NCI-H2107 (cell line): Measurements from ENCODE around the gene RTP2.

Experiments used
- DNase-seq: peaks from one replicate; lab custom pipeline; 2025; lab: John Stamatoyannopoulos, UW

RTP2 gene, protein sequence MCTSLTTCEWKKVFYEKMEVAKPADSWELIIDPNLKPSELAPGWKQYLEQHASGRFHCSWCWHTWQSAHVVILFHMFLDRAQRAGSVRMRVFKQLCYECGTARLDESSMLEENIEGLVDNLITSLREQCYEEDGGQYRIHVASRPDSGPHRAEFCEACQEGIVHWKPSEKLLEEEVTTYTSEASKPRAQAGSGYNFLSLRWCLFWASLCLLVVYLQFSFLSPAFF

GRCh38 chr3:187702507-187703033, at the start of gene RTP2:
TSS of gene RTP2 (minus strand) at chr3:187702557. CDS start at chr3:187702128, 429 bp downstream.
- no peak for DNase-seq

- DNase-seq, result peak; percentile 59
Measured at GRCh38 chr3:187750513-187751123, 48.3 kb upstream of the RTP2 start.

DNA sequence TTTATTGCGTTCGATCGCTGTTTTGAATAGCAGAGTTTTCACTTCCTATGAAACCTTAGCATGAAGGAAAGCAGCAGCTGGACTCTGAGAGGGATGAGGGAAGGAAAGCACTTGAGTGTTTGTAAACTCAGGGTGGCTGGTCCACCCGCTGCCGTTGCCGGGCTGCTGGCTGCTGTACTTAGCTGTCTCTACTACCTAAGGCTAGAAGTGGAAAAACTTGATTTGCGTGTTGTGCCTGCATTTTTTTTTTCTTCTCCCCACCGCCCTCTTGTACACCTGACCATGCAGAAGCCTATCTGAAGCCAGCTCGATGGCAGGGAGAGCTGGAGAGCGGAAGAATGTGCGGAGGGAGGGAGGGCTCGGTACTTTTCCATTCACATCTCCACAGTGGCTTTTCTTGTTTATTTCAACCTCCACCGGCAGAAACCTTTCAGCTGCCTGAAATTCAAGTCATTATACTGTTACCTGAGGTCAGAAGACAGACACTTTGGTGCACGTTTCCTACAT, 47.7 kb upstream of the RTP2 start:
- peak; percentile 53 for DNase-seq

DNA sequence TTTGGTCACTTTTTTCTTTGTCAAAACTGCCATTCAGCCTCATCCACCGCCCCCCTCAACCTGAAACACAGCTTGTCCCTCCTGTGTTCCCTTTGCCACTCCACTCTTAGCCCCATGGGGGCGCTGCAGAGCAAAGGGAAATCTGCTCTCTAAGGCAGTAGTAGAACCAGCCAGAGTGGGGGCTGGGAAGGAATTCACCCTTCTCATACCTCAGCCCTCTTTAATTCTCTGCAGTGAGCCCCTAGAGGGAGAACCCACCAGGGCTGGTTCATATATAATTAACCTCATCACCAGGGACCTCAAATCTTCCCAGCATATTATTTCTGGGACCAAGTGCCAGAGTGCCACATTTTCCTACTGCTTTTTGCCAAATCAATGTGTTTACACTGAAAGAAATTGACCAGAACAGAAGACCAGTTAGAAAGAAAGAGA, 45.7 kb upstream of the RTP2 start:
- DNase-seq, result peak; percentile 98

- no peak for DNase-seq
Measured at GRCh38 chr3:187747506-187747905, 45.1 kb upstream of the RTP2 start.

DNA sequence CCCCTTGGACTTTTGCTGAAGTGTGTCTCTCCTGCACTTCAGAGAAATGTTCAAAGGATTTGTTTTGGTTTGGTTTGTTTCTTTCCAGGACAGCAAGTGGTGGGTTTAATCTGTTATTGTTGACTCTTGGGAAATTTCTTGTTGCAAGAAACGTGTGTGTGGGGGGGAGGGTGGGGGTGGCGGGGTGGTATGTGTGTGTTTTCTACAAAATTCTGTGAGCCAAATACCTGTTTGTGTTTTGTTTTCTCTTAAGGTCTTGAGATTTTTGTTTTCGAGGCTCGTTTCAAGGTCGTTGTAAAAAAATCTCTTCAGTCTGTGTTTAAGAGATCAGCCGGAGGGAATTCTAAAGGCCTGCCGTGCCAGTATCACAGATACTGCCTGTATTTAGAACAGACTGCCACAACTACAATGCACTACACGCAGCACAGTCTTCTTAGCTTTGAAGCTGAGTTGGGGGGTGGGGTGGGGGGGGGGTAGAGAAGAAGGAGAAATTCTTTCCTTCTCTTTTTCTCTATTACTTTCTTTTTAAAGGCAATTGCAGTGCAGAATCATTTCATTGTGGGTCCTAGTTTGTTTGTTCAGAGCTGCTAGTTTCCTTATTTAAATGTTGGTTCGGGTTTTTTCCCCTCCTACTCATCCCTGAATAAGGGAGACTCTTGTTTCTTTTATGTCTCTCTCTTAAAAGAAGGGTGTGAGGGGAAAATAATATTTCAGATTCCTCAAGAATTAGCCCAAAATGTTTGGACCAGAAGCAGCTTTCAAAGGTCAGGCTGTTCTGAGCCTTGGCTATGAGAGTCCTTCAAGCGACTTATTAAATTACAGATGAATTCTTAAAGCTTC, 44.3 kb upstream of the RTP2 start:
- DNase-seq, result peak; percentile 32

GRCh38 chr3:187746059-187746441, 43.7 kb upstream of the RTP2 start:
- DNase-seq, result no peak

DNA sequence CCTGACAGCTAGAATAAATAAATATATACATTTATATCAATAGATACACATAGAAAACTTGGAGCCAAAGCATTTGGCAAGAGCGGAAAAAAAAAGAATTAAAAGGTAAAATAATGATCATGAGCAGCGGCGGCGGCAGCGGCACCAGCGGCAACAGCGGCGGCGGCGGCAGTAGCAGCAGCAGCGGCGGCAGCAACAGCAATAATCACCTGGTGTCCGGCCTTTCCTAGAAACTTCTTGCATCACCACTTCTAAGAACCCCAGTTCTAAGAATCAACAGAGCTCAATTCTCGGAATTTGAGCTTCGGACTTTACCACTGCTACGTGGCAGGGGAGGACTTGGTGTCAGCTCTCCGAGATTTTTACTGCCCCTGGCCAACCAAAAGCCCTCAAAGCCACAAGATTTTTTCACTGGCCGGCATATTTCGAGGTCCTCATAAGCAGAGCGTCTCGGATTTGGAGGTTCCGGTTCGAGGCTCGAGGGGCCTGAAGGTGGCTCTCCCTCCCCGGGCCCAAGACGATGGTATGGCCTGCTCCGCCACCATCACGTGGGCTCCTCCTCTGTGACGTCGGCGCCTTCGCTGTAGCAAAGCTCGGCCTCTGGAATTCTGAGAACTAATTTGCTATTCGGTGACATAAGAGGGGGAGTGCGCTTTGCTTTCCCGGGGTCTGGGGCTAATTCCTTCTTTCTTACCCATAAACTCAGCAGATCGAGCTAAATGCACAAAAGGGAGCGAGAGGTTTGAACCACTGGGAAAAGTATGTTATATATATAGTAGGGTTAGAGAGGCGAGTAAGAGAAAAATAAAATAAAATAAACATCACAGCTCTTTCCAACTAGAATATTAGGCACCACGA, 43.1 kb upstream of the RTP2 start, which contains the start of gene BCL6:
Gene BCL6, minus strand, starts transcription at position 268 of the 858 bp plus-strand sequence. CDS start 11,775 bp downstream, outside the sequence.
- DNase-seq, result peak; percentile 97

DNA sequence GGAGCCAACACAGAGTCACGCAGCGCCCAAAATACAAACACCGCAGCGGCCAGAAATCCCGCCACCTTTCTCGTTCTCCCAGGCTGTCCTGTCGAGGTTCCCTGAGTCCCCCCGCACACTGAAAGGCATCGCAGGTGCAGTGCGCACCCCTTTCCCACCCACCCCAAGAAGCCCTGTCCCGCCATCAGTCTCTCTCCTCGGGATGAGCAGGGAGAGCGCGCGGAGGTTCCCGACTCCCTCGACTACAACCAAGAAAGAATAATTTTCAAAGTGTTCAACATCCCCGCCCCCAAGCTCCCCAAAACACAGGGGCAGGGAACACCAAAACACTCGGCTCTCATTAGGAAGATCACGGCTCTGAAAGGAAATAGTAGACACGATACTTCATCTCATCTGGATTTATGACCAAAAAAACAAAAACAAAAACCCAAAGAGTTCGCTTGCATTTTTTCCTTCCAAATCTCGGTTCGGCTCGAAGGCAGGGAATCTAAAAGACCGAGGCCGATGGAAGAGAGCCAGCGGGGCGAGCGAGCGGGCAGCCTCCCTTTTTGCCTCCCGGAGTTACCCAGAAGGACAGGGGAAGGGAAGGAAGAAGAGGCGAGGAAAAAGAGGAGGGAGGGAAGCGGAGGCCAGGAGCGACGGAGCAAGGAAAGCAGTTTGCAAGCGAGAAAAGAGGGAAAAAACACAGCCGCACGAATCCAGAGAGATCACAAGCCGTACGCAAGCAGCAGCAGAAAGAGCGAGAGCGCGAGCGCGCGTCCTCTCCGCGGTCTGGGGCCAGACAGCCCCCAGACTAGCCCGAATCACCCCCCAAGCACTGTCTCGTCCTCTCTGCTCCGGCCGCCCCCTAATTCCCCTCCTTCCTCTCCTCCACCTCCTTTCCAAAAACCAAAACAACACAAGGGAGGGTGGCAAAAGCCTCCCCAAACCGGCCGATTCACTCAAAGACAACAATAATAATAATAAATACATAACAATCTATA, 42.1 kb upstream of the RTP2 start:
- DNase-seq, result peak; percentile 71

DNA sequence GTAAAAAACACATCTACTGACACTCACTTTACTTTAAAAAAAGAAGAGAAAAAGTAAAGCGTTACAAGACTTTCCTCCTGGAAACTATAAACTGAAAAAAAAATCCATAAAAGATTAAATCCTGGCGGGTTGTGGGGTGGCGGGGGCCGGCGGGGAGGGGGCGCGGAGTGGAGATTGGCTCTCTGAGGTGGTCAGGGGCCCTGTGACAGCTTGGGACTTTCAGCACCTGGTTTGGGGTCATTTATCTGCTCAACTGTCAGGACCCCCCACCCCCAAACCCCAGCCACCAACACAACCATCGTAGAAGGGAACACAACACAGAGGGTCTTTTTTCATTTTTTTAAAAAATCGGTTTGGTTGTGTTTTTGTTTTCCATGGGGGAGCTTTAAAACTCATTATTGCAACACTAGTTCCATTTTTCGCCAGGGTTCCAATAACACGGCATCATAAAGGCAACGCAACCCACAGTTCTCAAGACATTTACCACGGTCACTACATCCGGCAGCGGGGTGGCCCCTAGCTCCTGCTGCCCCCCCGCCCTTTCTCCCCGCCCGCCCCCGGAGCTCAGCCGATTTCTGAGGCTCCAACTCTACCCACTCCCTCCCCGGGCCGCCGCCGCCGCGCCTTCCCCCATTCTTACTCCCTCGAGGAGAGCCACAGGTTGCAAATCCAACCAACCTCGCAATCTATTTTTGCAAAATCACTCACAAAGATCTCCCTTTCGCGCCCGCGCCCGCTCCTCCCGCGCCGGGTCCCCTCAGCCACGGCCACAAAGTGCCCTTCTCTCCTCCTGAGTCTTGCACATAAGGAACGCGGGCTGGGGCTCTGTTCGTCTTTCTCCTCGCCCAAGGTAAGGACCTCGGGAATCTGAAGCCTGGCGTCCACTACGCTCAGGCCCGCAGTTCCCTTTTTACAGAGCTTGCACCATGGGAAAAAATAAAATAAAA, 41.1 kb upstream of the RTP2 start:
- no peak for DNase-seq

- DNase-seq, result no peak
Measured at GRCh38 chr3:187742351-187743171, 40.2 kb upstream of the RTP2 start.

- DNase-seq, result peak; percentile 78
Measured at GRCh38 chr3:187741403-187742350, 39.3 kb upstream of the RTP2 start.

- peak; percentile 83 for DNase-seq
Measured at GRCh38 chr3:187740421-187741399, 38.4 kb upstream of the RTP2 start.

GRCh38 chr3:187739561-187740332, 37.4 kb upstream of the RTP2 start:
- DNase-seq, result peak; percentile 82

- DNase-seq, result no peak
Measured at GRCh38 chr3:187739094-187739560, 36.8 kb upstream of the RTP2 start.
